Fibroblast of skin of right quadriceps (primary cell): ENCODE data around the gene LAMC3.

Source experiments
- DNase-seq: peaks from one replicate; pipeline ENCODE4 v3.0.0-alpha.2; 2013

LAMC3 gene

DNA sequence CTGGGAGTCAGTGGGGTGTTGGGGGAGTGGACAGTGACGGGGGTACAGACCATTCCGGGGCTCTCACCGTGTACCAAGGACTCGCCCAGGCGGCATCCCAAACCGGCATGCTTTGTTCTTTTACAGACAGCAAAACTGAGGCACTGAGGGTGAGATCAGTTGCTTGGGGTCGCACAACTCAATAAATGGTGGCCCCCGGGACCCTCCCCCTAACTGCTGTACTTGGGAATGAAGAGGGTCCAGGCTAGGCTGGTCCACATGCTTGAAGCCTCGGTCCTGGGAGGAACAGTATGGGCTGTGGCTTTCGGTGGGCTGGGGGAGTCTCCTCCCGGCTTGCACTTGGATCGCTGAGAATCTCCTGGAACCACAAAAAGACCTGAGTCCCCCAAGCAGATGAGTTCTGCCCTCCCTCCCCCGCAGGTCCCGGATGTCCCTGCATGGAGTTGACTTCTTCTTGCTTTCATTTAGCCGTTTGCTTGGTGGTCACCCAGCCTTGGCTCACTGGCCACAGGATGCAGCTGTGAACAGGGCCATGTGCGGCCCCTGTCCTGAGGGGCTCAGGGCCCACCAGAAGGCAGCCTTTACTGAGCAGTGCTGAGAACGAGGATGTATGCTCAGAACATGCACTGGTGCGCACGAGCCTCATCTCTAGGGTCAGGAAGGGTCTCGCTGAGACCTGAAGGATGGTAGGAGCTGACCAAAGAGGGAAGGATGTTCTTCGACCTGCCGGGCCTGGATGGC is 4.2 kb downstream of the LAMC3 start:
- DNase-seq: no peak

DNA sequence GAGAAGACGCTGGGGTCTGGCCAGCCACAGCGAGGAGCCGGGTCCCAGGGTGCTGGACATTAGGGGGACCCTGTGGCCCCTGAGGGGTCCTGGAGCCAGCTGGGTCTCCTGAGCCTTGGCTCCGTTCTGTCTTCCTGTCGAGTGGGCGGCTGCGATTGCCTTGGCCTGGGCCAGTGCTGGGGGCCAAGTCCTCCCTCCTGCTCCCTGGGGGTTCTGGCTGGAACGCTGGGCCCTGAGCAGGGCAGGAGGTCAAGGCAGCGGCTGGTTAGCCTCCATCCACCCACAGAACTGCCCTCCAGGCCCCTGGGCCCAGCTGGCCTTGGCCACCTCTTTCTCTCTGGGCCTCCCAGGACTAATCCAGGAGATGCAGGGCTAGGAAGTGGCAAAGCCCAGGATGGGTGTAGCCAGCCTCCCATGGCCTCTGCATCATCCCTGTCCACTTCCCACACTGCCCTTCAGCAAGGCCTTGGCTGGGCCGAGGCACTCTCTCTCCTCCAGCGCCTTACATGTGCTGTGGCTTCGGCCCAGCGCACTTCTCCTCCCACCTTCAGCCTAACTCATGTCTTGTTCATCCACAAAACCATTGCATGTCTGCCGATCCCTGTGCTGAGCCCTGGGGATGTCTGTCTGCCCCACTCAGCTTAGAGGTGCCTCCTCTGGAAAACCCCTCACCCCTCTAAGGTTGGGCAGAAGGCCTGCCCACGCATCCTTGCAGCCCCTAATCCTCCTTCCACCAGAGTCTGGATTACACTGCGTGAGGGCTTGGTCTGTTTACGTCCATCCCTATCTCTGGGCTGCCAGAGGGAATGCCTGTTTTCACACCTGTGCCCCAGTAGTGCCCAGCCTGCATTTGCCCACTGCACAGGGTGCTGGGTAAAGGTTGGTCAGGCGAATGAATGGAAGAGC is 5.0 kb downstream of the LAMC3 start:
- no peak for DNase-seq

DNA sequence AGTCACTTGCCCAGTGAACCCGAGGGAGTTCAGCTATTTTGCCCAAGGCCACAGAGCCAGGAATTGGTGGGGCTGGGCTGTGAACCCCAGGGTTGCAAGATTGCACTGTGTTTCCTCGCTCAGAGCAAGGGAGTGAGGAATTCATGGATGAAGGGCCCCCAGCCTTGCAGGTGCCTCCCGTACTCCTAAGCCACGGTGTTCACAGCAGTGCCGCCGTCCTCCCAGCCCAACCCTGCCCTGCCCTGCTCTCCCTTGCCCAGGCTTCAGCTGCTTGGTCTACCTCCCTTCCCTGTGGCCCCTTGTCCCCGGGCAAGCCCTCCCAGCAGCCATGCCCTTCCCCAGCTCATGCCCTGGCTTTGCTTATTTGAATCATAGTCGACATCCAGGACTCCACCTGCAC is 6.1 kb downstream of the LAMC3 start:
- no peak for DNase-seq

DNA sequence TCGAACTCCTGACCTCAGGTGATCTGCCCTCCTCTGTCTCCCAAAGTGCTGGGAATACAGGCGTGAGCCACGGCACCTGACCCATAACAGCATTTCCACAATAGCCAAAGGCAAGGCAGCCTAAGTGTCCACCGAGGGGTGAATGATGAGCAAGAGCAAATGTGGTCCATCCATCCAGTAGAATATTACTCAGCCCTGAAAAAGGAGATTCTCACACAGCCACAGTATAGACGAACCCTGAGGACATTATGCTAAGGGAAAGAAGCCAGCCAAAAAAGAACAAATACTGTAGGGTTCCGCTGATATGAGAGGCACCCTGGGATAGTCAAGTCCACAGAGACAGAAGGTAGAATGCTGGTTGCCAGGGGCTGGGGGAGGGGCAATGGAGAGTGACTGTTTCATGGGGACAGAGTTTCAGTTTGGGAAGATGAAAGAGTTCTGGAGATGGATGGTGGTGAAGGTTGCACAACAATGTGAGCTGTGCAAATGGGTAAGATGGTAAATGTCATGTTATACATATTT is 7.0 kb downstream of the LAMC3 start:
- no peak for DNase-seq

DNA sequence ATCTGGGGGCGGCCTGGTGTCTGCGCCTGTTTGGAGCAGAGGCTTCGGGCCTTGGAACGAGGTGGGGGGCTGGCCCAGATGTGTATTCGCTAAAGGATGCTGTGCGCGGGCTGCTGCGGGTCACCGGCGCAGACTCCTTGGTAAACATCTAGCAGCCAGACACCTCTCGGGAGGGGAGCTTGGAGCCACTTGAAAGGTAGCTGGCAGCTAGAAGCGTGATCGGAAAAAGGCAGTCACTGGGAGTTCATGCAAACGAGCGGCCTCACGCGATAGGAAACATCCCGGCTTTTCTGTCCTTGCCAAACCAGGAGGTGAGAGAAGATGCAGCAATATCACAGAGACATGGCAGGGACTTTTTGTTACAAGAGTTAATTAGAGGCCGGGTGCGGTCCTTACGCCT is 8.1 kb downstream of the LAMC3 start:
- DNase-seq: no peak

DNA sequence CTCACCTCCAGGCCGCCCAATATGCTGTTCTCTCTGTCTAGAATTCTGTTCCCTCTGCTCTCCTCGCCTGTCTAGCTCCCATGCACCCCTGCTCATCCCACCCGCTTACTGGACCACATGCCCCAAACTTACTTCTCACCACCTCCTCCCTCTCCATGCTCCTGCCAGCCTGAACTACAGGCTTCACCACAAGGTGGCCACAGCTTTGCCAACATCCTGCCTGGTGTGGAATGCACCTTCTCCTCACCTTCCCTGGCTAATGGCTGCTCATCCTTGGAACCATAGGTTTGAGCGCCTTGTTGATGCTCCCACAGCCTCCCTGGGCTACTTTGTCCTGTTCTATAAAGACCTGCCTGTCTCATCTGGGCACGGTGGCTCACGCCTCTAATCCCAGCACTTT is 9.6 kb downstream of the LAMC3 start:
- no peak for DNase-seq

DNA sequence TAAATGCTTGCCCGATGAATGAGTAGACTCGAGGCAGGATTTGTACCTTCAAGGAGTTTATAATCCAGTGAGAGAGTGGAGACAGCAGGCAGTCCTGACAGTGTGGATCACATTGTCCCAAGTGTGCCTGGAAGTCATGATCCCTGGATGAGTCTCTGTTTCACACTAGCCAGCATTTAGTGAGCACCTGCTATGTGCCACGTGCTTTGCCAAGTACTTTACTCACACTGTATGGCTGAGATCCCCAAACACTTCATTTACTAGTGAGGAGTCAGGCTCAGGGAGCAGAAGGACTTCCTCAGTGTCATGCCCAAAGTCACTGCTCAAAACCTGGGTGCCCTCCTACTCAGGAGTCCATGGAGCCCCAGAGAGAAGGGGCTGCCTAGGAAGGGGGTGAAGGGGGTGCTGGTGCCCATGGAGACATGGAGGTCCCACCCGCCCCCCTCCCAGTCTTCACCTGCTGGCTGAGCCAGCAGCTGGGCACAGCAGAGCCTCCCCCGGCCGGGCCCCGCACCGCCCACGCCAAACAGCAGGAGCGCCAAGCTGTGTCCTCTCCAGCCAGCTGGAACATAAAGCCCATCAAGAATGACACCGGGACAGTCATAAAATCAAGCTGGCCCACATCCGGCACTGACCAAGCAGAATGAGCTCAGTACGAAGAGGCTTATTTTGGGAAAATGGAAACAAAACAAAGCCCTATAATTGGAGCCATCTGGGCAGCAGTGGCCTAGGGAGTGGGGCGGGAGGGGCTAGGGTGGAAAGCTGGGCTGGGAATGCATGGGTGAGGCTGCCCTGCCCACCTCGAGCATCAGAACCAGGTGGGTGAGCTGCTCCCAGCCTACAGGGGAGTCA is 10.6 kb downstream of the LAMC3 start:
- peak; percentile 34 for DNase-seq

DNA sequence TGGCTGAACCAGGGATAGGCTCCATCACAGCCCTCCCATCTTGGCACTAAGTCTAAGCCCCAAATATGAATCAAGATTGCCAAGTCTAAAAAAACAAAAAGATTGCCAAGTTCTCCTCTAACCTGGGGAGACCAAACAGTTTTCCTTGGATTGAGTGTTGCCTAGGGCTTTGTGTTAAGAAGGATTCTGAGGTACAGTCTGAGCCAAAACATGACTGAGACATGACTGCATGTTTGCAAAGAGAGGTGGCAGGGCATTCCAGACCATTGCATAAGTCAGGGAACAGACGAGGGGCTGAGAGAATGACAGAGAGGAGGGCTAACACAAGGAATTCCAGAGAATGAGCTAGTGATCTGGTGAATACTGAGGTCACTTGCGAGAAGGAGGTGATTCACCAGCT is 11.4 kb downstream of the LAMC3 start:
- peak; percentile 74 for DNase-seq

DNA sequence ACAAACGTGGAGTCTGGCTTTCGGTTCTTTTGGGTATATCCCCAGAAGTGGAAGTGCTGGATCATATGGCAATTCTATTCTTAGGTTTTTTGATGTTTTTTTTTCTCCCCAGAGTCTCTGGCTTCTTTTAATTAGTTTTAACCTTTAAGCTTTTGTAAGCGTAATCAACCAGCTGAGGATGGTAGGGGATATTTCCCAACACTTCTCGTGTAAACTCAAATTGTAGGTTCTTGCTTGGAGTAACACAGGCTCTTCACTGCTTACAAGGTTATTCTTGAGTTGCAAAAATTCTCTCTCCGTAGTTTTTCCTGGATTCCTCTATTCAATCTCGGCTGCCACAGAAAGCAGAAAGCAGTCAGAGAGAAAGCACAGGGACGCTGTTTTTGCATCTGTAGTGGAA is 11.9 kb downstream of the LAMC3 start:
- no peak for DNase-seq

DNA sequence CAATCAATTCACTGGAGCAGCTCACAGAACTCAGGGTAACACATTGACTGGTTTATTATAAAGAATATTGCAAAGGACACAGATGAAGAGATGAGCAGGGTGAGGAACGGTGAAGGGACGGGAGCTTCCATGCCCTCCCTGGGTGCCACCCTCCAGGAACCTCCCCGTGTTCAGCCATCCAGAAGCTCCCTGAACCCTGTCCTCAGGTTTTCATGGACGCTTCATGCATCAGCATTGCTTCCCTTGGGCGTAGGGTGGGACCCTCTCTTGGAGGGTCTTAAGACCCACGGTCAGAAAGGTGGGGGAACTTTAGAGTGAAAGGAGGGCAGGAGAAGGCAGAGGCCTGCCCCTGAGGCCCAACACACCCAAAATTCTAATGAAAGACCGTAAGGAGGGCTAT is 12.8 kb downstream of the LAMC3 start:
- no peak for DNase-seq

DNA sequence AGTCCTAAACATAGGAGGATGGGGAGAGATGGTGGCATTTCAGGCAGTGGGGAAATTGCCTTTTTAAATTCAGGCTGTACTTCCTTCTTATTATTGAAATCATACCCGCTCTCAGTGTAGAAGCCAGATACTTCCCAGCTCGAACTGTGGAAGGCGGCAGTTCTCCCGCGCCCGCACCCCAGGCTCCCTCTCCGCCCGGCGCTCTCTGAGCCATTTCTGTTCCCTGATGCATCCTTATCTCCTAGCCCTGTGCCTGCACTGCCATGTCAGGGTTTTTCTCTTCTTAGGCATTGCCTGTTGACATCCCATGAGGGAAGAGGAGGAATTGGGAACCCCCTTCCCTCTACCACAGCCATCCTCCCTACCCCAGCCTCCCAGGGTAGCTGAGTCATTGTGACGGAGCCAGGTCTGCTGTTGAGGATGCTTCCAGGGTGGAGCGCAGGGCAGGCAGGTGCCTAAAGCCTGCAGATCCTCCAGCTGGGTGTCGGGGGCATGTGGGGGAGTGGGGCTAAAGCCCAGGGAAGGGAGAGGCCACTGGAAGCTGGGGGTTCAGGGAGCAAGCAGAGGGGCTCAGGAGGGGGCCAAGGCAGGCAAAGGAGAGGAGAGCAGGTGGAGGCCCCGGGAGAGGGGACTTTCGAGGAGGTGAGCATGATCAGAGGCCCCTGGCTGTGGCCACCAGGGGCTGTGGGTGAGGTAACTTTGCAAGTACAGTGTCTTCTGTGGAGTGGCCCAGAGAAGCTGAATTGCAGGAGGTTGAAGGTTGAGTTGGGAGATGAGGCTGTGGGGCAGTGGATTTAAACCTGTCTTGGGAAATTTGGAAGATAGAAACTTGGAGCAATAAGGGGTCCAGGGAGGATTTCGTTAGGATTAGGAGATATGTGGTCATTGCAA is 16.2 kb downstream of the LAMC3 start:
- no peak for DNase-seq

DNA sequence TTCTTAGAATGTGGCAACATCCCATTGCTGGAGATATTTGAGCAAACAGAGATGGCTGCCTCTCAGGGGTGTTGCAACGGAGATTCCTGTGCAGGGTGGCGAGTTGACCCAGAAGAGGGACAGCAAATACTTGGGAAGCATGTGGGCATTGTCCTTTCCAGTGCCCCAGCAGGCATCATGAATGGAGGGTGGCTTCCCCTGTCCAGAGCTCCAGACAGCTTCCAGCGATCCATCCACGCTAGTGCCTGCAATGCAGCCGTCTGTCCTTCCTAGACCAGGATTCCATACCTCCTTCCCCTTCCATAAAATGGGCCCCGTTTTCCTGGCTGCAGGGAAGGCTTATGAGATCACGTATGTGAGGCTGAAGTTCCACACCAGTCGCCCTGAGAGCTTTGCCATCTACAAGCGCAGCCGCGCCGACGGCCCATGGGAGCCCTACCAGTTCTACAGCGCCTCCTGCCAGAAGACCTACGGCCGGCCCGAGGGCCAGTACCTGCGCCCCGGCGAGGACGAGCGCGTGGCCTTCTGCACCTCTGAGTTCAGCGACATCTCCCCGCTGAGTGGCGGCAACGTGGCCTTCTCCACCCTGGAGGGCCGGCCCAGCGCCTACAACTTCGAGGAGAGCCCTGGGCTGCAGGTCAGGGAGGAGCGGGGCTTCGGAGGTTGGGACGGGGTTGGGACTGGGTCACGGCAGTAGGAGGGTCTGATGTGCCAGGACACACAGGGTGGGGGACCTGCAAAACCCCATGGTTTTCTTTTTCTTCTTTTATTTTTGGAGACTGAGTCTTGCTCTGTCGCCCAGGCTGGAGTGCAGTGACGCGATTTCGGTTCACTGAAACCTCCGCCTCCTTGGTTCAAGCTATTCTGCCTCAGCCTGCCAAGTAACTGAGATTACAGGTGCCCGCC is 17.2 kb downstream of the LAMC3 start:
- no peak for DNase-seq

DNA sequence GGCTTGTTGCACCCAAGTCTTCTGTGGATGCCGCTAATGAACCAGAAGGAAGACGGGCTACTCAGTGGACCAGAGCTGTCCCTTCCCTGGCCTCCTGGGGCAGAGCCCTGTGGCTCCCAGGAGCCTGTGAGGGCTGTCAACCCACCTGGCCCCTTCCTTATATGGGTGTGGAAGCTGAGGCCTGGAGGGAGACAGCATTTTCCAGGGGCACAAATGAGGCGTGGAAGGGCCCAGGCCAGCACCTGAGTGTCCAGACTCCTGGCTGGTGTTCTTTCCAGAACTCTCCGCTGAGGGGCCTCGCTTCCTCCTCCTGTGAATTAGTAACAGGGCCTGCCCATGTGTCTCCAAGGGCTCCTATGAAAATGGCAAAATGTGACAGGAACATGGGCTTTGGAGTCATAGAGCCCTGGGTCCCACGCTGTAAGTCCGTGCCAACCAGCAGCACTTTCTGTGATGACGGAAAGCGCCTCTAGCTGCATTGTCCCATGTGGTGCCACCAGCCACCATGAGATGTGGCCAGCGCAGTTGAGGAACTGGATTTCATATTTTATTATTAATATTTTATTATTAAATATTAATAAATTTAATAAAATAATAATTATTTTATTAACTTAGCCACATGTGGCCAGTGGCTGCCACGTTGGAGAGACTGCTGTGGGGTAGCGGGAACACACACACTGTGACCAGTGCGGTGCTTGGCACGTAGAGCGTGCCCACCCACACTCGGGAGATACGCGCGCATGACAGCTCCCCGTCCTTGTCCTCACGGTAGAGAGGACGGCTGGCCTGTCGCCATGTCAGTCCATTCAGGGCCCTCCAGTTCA is 18.3 kb downstream of the LAMC3 start:
- no peak for DNase-seq

DNA sequence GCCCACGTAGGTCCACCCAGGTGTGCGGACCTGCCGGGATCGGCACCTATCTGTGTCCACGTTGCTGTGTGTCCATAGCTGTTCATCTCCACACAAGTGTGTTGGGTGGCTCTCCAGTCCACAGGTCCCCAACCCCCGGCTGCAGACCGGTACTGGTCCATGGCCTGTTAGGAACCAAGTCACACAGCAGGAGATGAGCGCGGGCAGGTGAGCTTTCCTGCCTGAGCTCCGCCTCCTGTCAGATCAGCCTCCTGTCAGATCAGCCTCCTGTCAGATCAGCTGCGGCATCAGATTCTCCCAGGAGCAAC is 18.9 kb downstream of the LAMC3 start:
- no peak for DNase-seq

DNA sequence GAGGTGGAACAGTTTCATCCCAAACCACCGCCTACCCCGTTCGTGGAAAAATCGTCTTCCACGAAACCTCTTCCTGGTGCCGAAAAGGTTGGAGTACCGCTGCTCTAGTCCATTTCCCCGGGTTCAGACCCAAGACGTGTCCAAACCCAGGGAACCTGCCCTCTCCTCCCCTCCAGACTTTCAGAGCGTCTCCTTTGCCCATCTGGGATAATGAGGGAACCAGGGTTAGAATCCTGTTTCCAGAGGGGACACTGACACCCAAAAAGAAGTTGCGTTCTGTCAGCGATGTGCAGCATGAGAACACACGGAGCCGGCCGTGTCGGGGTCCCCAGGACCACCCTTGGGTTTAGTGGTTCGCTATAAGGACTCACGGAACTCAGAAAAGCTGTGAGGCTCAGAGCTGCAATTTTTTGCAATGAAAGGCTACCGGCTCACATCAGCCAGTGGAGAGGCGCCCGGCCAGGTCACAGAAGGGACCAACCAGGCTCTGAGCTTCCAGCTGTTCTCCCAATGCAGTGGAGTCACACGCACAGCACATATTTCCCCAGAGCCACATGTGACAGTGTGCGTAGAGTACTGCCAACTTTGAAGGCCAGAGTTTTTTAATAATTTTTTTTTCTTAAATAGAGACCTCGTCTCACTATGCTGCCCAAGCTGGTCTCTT is 19.4 kb downstream of the LAMC3 start:
- no peak for DNase-seq

DNA sequence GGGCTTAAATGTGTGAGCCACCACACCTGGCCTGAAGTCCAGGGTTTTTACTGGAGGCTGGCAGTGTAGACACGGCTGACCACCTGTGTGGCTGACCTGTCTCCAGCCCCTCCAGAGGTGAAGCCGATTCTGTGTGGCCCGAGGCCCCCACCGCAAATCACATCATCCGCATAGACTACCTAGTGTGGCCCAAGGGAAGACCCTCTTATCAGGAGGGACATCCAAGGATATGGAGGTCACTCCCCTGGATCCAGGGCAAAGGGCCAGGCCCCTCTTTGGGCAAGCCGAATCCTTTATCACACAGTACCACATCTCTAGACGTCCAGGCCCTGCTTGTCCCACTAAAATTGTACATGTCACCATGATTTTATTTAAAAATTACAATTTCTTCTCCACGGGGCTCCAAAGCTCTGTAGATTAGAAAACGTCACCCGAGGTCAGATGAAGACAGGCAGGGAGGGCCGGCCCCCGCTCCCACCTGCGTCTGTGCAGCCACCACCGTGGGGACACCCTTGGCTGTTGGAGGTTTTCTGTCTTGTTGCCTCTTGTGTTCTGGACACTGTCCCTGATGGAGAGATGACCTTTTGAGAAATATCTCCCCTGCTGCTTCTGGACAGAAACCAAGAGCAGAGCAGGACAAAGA is 20.1 kb downstream of the LAMC3 start:
- DNase-seq: no peak

DNA sequence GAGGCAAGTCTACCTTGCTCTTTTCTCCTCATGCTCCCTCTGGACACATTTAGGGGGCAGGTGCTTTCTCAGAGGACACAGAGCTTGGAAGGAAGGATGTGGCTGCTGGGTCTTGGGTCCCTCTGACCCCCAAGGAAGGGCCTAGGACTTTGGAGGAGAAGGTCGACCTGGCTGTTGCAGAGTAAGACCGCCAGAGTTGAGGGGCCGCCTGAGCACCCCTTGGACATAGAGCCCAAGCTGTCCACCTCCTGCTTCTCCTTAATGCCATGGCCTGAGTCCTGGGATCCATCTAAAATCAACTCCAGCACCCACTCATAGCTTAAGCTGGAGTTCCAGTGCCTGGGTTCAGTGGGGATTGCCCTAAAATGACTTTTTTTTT is 20.6 kb downstream of the LAMC3 start:
- no peak for DNase-seq

DNA sequence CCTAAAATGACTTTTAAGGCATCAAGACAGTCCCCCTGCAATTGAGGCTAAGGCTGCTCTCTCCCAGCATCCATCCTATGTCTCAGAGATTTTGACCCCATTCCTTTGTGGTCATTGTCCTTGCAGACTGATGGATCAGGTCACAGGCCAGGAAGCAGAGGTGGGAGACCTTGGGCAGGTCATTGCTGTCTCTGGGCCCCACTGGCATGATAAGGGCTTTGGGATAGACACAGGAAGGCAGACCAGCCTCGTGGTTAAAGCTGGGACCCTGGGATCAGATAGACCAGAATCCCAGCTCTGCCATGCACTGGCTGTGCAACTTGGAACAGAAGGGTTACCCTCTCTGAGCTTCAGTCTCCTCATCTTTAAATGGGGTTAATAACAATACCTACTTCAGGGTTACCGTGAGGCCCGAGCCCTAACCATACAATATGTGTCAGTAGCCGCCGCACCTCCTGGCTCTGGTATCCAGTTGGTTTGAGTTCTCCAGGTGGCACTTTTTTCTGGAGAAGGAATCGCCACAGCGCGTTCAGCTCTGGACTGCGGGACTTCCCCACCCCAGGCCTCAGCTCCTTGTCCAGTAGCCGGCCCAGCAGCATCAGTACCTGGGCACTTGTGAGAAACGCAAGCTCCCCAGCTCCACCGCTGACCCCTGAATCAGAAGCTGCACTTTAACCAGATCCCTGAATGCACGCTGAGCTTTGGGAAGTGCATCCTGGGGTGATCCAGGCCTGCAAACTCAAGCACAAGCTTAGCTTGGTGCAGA is 21.4 kb downstream of the LAMC3 start:
- DNase-seq: no peak
